Amniotic stem cell (primary cell): ENCODE results near the gene USP17L30.
"Not testable (repeated sequence)": the region's sequence is repeated elsewhere in the genome, so short reads cannot be mapped to it uniquely, and the experiment has no call there.

Source experiments
- DNase-seq: peaks from one replicate; lab custom pipeline; 2025; lab: John Stamatoyannopoulos, UW

The USP17L30 gene, protein sequence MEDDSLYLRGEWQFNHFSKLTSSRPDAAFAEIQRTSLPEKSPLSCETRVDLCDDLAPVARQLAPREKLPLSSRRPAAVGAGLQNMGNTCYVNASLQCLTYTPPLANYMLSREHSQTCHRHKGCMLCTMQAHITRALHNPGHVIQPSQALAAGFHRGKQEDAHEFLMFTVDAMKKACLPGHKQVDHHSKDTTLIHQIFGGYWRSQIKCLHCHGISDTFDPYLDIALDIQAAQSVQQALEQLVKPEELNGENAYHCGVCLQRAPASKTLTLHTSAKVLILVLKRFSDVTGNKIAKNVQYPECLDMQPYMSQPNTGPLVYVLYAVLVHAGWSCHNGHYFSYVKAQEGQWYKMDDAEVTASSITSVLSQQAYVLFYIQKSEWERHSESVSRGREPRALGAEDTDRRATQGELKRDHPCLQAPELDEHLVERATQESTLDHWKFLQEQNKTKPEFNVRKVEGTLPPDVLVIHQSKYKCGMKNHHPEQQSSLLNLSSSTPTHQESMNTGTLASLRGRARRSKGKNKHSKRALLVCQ

DNA sequence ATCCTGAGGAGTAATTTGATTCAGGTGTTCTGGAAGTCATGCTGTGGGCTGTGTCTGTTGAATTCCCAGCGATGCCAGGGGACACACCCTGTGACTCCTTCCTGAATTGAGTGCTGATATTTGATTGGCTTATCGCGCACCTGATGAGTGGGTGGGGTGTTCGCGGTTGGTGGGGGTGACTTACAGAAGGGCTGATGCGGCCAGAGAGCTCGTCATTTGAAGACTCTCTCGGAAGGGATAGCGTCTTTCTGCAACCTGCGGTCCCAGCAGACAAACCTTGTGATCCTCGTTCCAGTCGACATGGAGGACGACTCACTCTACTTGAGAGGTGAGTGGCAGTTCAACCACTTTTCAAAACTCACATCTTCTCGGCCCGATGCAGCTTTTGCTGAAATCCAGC is at the start of gene USP17L30:
USP17L30 (plus strand) TSS at position 301 of the 400 bp plus-strand sequence; CDS start at position 301, 0 bp downstream.
- not testable (repeated sequence) for DNase-seq

DNA sequence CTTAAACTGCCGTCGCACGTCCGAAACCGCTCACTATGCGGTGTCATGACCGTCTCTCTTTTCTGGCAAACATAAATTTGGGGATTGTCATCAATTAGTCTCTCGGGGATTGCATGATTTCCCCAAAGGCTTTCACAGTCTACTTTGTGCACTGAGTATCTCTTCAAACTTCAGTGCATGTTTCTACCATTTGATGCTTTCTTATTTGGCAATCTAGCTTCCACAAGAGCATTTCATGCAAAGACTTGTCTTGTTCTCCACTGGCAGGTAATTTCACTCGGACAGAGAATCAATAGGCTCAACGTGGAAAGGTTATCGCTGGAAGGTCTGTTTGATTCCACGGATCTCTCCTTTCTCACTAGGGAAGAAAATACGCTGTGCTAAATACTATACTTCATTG is 38.7 kb upstream of the USP17L30 start:
- DNase-seq, result not testable (repeated sequence)

DNA sequence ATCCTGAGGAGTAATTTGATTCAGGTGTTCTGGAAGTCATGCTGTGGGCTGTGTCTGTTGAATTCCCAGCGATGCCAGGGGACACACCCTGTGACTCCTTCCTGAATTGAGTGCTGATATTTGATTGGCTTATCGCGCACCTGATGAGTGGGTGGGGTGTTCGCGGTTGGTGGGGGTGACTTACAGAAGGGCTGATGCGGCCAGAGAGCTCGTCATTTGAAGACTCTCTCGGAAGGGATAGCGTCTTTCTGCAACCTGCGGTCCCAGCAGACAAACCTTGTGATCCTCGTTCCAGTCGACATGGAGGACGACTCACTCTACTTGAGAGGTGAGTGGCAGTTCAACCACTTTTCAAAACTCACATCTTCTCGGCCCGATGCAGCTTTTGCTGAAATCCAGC is 38.1 kb upstream of the USP17L30 start, which contains the start of gene USP17L24:
USP17L24 (plus strand) TSS at position 301 of the 400 bp plus-strand sequence; CDS start at position 301, 0 bp downstream.
- DNase-seq, result not testable (repeated sequence)

DNA sequence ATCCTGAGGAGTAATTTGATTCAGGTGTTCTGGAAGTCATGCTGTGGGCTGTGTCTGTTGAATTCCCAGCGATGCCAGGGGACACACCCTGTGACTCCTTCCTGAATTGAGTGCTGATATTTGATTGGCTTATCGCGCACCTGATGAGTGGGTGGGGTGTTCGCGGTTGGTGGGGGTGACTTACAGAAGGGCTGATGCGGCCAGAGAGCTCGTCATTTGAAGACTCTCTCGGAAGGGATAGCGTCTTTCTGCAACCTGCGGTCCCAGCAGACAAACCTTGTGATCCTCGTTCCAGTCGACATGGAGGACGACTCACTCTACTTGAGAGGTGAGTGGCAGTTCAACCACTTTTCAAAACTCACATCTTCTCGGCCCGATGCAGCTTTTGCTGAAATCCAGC is 33.3 kb upstream of the USP17L30 start, which contains the start of gene USP17L25:
USP17L25 (plus strand) TSS at position 301 of the 400 bp plus-strand sequence; CDS start at position 301, 0 bp downstream.
- not testable (repeated sequence) for DNase-seq

DNA sequence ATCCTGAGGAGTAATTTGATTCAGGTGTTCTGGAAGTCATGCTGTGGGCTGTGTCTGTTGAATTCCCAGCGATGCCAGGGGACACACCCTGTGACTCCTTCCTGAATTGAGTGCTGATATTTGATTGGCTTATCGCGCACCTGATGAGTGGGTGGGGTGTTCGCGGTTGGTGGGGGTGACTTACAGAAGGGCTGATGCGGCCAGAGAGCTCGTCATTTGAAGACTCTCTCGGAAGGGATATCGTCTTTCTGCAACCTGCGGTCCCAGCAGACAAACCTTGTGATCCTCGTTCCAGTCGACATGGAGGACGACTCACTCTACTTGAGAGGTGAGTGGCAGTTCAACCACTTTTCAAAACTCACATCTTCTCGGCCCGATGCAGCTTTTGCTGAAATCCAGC is 28.6 kb upstream of the USP17L30 start, which contains the start of gene USP17L26:
USP17L26 (plus strand) TSS at position 301 of the 400 bp plus-strand sequence; CDS start at position 301, 0 bp downstream.
- not testable (repeated sequence) for DNase-seq

DNA sequence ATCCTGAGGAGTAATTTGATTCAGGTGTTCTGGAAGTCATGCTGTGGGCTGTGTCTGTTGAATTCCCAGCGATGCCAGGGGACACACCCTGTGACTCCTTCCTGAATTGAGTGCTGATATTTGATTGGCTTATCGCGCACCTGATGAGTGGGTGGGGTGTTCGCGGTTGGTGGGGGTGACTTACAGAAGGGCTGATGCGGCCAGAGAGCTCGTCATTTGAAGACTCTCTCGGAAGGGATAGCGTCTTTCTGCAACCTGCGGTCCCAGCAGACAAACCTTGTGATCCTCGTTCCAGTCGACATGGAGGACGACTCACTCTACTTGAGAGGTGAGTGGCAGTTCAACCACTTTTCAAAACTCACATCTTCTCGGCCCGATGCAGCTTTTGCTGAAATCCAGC is 23.8 kb upstream of the USP17L30 start, which contains the start of gene USP17L5:
USP17L5 (plus strand) TSS at position 301 of the 400 bp plus-strand sequence; CDS start at position 301, 0 bp downstream.
- DNase-seq, result not testable (repeated sequence)

DNA sequence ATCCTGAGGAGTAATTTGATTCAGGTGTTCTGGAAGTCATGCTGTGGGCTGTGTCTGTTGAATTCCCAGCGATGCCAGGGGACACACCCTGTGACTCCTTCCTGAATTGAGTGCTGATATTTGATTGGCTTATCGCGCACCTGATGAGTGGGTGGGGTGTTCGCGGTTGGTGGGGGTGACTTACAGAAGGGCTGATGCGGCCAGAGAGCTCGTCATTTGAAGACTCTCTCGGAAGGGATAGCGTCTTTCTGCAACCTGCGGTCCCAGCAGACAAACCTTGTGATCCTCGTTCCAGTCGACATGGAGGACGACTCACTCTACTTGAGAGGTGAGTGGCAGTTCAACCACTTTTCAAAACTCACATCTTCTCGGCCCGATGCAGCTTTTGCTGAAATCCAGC is 19.1 kb upstream of the USP17L30 start, which contains the start of gene USP17L27:
USP17L27 (plus strand) TSS at position 301 of the 400 bp plus-strand sequence; CDS start at position 301, 0 bp downstream.
- not testable (repeated sequence) for DNase-seq

DNA sequence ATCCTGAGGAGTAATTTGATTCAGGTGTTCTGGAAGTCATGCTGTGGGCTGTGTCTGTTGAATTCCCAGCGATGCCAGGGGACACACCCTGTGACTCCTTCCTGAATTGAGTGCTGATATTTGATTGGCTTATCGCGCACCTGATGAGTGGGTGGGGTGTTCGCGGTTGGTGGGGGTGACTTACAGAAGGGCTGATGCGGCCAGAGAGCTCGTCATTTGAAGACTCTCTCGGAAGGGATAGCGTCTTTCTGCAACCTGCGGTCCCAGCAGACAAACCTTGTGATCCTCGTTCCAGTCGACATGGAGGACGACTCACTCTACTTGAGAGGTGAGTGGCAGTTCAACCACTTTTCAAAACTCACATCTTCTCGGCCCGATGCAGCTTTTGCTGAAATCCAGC is 14.3 kb upstream of the USP17L30 start, which contains the start of gene USP17L28:
USP17L28 (plus strand) TSS at position 301 of the 400 bp plus-strand sequence; CDS start at position 301, 0 bp downstream.
- not testable (repeated sequence) for DNase-seq

DNA sequence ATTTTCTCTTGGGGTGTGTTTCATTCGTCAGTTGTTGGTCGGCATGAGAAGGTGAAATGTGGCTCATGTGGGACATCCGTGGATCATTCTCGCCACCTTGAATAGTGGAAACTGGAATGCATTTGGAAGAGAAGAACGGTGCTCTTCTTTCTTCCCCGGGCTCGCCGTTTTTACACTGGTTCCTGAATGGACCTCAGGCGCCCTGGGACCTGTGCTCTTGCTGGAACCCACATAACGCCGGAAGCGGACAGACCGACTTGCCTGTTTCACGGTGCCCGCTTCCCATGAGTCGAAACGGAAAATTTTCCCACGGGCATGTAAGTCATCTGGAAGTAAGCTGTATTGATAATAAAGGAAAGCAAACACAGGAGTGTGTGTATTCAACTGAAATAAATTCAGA is 12.1 kb upstream of the USP17L30 start:
- DNase-seq, result not testable (repeated sequence)

DNA sequence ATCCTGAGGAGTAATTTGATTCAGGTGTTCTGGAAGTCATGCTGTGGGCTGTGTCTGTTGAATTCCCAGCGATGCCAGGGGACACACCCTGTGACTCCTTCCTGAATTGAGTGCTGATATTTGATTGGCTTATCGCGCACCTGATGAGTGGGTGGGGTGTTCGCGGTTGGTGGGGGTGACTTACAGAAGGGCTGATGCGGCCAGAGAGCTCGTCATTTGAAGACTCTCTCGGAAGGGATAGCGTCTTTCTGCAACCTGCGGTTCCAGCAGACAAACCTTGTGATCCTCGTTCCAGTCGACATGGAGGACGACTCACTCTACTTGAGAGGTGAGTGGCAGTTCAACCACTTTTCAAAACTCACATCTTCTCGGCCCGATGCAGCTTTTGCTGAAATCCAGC is 9.6 kb upstream of the USP17L30 start, which contains the start of gene USP17L29:
USP17L29 (plus strand) TSS at position 301 of the 400 bp plus-strand sequence; CDS start at position 301, 0 bp downstream.
- not testable (repeated sequence) for DNase-seq

DNA sequence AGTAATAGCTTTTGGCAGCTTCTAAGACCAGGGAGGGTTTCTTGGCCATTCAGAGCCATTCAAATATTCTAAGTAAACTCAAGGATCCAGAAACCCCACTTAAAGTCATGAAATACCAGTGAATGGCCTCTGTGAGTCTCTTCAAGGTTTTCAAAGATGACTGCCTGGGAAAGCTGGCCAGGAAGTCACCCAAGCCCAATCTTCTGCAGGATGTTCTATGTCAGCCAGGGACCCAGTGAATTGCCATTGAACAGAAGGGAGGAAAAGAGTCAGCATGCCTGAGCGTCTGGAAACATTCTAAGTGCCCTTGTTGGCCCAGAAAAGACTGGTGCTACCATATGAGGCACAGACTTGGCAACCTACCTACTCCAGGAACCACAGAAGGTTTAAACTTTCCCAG is 17.0 kb downstream of the USP17L30 start:
- DNase-seq, result not testable (repeated sequence)

DNA sequence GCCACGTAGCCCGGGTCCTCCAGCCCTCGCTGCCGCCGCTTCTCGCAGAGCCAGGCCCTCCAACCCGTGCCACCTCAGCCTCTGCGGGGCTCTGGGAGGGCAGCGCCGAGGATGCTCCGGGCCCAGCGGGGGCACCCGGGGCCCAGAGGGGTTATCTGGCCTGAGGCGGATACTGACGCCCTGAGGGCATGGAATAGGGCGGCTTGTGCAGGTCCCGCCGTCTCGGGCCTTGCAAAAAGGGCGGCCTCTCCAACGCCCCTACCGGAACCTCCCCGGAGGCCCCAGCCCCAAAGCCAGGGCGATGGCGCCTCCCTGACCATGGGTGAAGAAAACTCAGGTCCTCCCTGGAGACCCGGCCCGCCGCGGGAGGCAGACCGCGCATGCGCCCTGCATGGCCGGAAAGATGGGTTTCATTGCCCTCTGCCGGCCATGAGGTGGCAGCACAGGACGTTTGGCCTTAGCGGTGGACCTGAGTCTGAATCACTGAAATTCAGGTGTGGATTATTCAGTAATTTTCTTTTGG is 18.1 kb downstream of the USP17L30 start:
- not testable (repeated sequence) for DNase-seq

DNA sequence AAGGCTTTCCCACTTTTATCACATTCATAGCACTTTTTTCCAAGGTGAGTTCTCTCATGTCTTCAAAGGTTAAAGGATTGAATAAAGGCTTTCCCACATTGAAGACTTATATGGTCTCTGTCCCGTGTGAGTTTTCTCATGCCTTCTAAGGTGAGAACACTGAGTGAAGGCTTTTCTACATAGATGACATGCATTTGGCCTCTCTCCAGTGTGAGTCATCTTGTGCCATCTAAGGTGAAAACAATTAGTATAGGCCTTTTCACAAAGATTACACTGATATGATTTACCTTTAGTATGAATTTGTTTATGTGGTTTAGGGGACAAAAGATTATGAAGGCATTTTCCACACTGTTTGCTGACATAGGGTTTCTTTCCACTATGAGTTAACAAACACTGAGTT is 21.2 kb downstream of the USP17L30 start:
- DNase-seq, result no peak

DNA sequence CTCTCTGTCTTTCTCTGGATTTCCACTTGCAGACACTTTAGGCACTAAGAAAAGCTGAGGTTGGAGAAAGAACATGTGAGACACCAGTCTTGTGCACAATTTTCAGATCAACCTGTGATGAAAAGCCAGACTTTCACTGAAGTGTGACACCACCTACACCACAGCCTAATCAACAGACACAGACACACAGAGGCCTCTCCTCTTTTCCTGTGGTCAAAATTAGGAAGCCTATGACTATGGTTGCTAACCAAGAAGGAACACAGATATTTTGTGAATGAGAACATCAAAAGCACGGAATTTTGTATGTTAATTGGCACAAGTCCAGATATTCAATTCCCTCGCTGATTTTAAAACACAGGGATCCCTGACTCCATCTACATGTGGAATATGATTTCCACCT is 26.1 kb downstream of the USP17L30 start:
- DNase-seq, result not testable (repeated sequence)

DNA sequence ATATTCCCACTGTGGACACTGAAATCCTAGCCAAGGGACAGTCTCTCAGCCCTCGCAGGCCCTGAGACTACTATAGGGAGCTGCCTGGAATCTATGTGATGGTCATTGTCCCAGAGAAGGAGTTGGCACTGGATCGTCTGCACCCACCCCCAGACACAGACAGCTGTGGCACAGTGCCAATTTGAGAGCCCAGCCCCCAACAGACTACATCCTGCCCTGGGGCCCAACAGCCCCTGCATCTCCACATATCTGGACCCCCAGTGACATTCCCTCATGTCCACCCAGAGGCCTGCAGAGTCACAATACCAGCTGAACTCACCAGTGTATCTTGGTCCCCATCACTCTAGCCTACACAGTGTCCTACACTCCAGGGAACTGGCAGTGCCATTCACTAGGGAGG is 42.8 kb downstream of the USP17L30 start:
- DNase-seq, result not testable (repeated sequence)

DNA sequence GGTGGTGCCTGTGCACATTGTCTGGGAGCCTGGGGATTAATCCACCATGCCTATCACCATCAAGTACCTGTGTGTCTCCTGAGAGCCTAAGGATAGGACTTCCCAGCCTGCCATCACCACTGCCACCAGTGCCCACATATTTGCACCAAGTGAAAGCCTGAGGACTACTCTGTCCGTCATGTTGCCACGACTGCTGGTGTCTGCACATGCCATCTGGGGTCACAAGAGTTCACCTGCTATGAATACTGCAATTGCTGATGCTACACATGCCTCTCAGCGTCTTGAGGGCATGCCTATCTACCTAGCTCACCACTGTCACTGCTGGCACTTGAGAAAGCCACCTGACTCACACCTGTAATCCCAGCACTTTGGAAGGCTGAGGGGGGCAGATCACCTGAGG is 43.6 kb downstream of the USP17L30 start:
- DNase-seq, result not testable (repeated sequence)

DNA sequence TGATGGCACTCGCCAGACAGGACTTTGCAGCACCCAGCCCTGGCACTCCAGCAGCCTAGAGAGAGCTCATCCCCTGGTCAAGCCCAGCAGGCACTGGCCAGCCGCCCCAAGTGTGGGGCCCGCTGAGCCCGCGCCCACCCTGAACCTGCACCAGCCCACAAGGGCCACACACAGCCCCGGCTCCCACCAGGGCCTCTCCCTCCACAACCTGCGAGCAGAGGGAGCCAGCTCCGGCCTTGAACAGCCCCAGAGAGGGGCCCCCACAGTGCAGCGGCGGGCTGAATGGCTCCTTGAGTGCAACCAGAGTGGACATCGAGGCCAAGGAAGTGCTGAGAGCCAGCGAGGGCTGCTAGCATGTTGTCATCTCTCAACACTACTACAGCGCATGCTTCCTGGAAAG is 46.9 kb downstream of the USP17L30 start:
- no peak for DNase-seq
